H1 (cell line): ENCODE data around the gene USP36. TPM values are rescaled to one million over a fixed set of nuclear protein-coding genes. Genes with fewer than 3 reads are reported as not detected.

Experiments
- CTCF ChIA-PET: fragments of 300-600 bp; sonication (Branson Sonifier 250); formaldehyde crosslinking; loops from one replicate; lab custom pipeline; 2021; ENCODE audit not compliant: partially characterized antibody; lab: Charles Lee
- POLR2A ChIA-PET: fragments of 300-600 bp; sonication (Branson Sonifier 250); formaldehyde crosslinking; loops from one replicate; lab custom pipeline; 2021; ENCODE audit warnings: inconsistent platforms; ENCODE audit not compliant: partially characterized antibody; lab: Charles Lee
- DNase-seq, 2 experiments: peaks; one replicate each; pipeline versions ENCODE4 v3.0.0 to v3.0.0-alpha.2; 2010 to 2022; ENCODE audit warnings: low spot score in 2 of 2, low read depth in 1 of 2, mixed read lengths in 1 of 2
- FAIRE-seq: peaks from 2 replicates; lab custom pipeline; 2011; peaks lifted over from hg19 to GRCh38; lab: Jason Lieb, UNC
- H2AFZ ChIP-seq: 2 replicates; pipeline ENCODE4 v1.8.1; 2012; ENCODE audit warnings: low read length, inconsistent platforms
- H2AK5ac ChIP-seq: 2 replicates; pipeline ENCODE4 v1.6.1; 2013; ENCODE audit warnings: low read depth, low read length
- H2BK120ac ChIP-seq: replicated peaks from 2 replicates; pipeline ENCODE3; 2013; ENCODE audit warnings: low read depth, low read length, inconsistent platforms
- H2BK12ac ChIP-seq: 2 replicates; pipeline ENCODE4 v1.6.1; 2013; ENCODE audit warnings: low read depth, low read length
- H2BK15ac ChIP-seq: 2 replicates; pipeline ENCODE4 v1.6.1; 2013; ENCODE audit warnings: low read length
- H2BK20ac ChIP-seq: 2 replicates; pipeline ENCODE4 v1.6.1; 2013; ENCODE audit warnings: low read length
- H2BK5ac ChIP-seq: 2 replicates; pipeline ENCODE4 v1.6.1; 2013; ENCODE audit warnings: low read depth, low read length
- H3K14ac ChIP-seq: 2 replicates; pipeline ENCODE4 v1.6.1; 2013; ENCODE audit warnings: inconsistent platforms; ENCODE audit not compliant: insufficient read length
- H3K18ac ChIP-seq: 2 replicates; pipeline ENCODE4 v1.6.1; 2013; ENCODE audit warnings: low read length; ENCODE audit errors: extremely low read depth
- H3K23ac ChIP-seq: 2 replicates; pipeline ENCODE4 v1.6.1; 2013; ENCODE audit warnings: inconsistent platforms; ENCODE audit not compliant: insufficient read length
- H3K23me2 ChIP-seq: 2 replicates; pipeline ENCODE4 v1.6.1; 2013; ENCODE audit warnings: low read depth, low read length
- H3K27ac ChIP-seq: 2 replicates; pipeline ENCODE4 v1.6.1; 2011; ENCODE audit warnings: low read depth, low read length, inconsistent platforms
- H3K27me3 ChIP-seq, 4 experiments: replicated peaks in 1 of 4; 1 replicate in 1 of 4; 2 replicates in 3 of 4; pipeline versions ENCODE4 v1.6.1 to v1.8.1; 2011 to 2013; ENCODE audit warnings: low read length in 3 of 4, mild to moderate bottlenecking in 3 of 4, inconsistent platforms in 2 of 4, mixed read lengths in 2 of 4, moderate library complexity in 1 of 4; ENCODE audit not compliant: control insufficient read depth in 3 of 4, insufficient read depth in 3 of 4; ENCODE audit errors: extremely low read depth in 1 of 4
- H3K36me3 ChIP-seq, 4 experiments: 2 replicates each; pipeline versions ENCODE4 v1.6.1 to v1.8.1; 2011 to 2013; ENCODE audit warnings: mild to moderate bottlenecking in 4 of 4, low read length in 3 of 4, moderate library complexity in 2 of 4, control low read depth in 1 of 4, inconsistent platforms in 1 of 4; ENCODE audit not compliant: insufficient read depth in 4 of 4, control insufficient read depth in 2 of 4
- H3K4ac ChIP-seq: replicated peaks from 2 replicates; pipeline ENCODE3; 2013; ENCODE audit warnings: low read length, low read depth, mixed read lengths, inconsistent platforms; ENCODE audit not compliant: insufficient read length
- H3K4me1 ChIP-seq, 4 experiments: replicated peaks in 1 of 4; 1 replicate in 1 of 4; 2 replicates in 3 of 4; pipeline versions ENCODE4 v1.6.1 to v1.8.1; 2011 to 2013; ENCODE audit warnings: low read length in 3 of 4, inconsistent platforms in 2 of 4, mixed read lengths in 1 of 4; ENCODE audit not compliant: insufficient read depth in 4 of 4, control insufficient read depth in 3 of 4
- H3K4me2 ChIP-seq, 2 experiments: 2 replicates each; pipeline versions ENCODE4 v1.6.1 to v1.8.1; 2011 to 2013; ENCODE audit warnings: low read depth in 2 of 2, low read length in 2 of 2, control low read depth in 1 of 2, inconsistent platforms in 1 of 2, mild to moderate bottlenecking in 1 of 2; ENCODE audit not compliant: insufficient read depth in 1 of 2
- H3K4me3 ChIP-seq, 4 experiments: fragments of 200-600, 300-600 bp in 1 of 4; sonication (generic), shearing (Covaris generic), sonication (Bioruptor Twin) in 1 of 4; 2 replicates each; pipeline versions ENCODE4 v1.5.1 to v1.8.1; 2011 to 2016; ENCODE audit warnings: low read length in 4 of 4, low read depth in 3 of 4, control low read depth in 2 of 4, inconsistent platforms in 2 of 4, mild to moderate bottlenecking in 2 of 4, mixed read lengths in 1 of 4, moderate library complexity in 1 of 4; ENCODE audit not compliant: insufficient read depth in 2 of 4; ENCODE audit errors: extremely low read depth in 1 of 4
- H3K56ac ChIP-seq: replicated peaks from 2 replicates; pipeline ENCODE3; 2013; ENCODE audit warnings: low read depth, mild to moderate bottlenecking, mixed read lengths, low read length, inconsistent platforms; ENCODE audit not compliant: insufficient read length
- H3K79me1 ChIP-seq: 2 replicates; pipeline ENCODE4 v1.6.1; 2013; ENCODE audit warnings: low read depth, low read length, control low read depth
- H3K79me2 ChIP-seq, 2 experiments: 2 replicates each; pipeline versions ENCODE4 v1.6.1 to v1.8.1; 2012 to 2013; ENCODE audit warnings: low read length in 2 of 2, mild to moderate bottlenecking in 2 of 2, inconsistent platforms in 1 of 2; ENCODE audit not compliant: insufficient read depth in 2 of 2, control insufficient read depth in 1 of 2
- H3K9ac ChIP-seq, 4 experiments: replicated peaks in 1 of 4; 1 replicate in 1 of 4; 2 replicates in 3 of 4; pipeline versions ENCODE4 v1.6.1 to v1.8.1; 2011 to 2013; ENCODE audit warnings: low read depth in 3 of 4, low read length in 3 of 4, control low read depth in 2 of 4, mild to moderate bottlenecking in 2 of 4, moderate library complexity in 2 of 4, inconsistent platforms in 1 of 4; ENCODE audit errors: extremely low read depth in 1 of 4
- H3K9me3 ChIP-seq, 2 experiments: 2 replicates each; pipeline versions ENCODE4 v1.6.1 to v1.8.1; 2012 to 2013; ENCODE audit warnings: mild to moderate bottlenecking in 2 of 2, moderate library complexity in 2 of 2, control low read depth in 1 of 2, inconsistent platforms in 1 of 2, low read depth in 1 of 2, low read length in 1 of 2, mixed read lengths in 1 of 2; ENCODE audit not compliant: insufficient read depth in 2 of 2
- H4K20me1 ChIP-seq, 2 experiments: replicated peaks in 1 of 2; 2 replicates each; pipeline versions ENCODE3 to v1.8.1; 2011 to 2013; ENCODE audit warnings: inconsistent platforms in 2 of 2, low read length in 2 of 2, mild to moderate bottlenecking in 1 of 2; ENCODE audit not compliant: insufficient read depth in 2 of 2, control insufficient read depth in 1 of 2
- H4K5ac ChIP-seq: 2 replicates; pipeline ENCODE4 v1.6.1; 2013; ENCODE audit warnings: low read length, low read depth, mixed read lengths, inconsistent platforms; ENCODE audit not compliant: insufficient read length
- H4K8ac ChIP-seq: 2 replicates; pipeline ENCODE4 v1.8.0; 2013; ENCODE audit warnings: mild to moderate bottlenecking, moderate library complexity, low read length, inconsistent platforms; ENCODE audit not compliant: insufficient read depth; ENCODE audit errors: extremely low read depth
- H4K91ac ChIP-seq: replicated peaks from 2 replicates; pipeline ENCODE3; 2013; ENCODE audit warnings: low read length, mixed read lengths, inconsistent platforms; ENCODE audit not compliant: insufficient read length
- BACH1 ChIP-seq: IDR thresholded peaks from 2 replicates; pipeline ENCODE4 v1.6.1; 2012; ENCODE audit warnings: low read length, improper control_type of control experiment
- CBX5 ChIP-seq: fragments of 300-800, 300-1000 bp; sonication (generic); IDR thresholded peaks from 2 replicates; pipeline ENCODE4 v1.7.1; 2016; ENCODE audit warnings: antibody characterized with exemption, low read length, low read depth
- E2F6 ChIP-seq: IDR thresholded peaks from 2 replicates; pipeline ENCODE4 v1.6.1; 2012; ENCODE audit warnings: inconsistent platforms
- NRF1 ChIP-seq: IDR thresholded peaks from 2 replicates; pipeline ENCODE4 v1.6.1; 2011; ENCODE audit warnings: mild to moderate bottlenecking, low read depth, low read length, improper control_type of control experiment
- PHF8 ChIP-seq: fragments of 200-600 bp; sonication (generic); conservative IDR thresholded peaks from 2 replicates; pipeline ENCODE4 v1.7.1; 2012; ENCODE audit warnings: low read depth, mild to moderate bottlenecking, inconsistent platforms, low read length, moderate library complexity
- RNF2 ChIP-seq: fragments of 200-900, 300-1000 bp; sonication (generic); IDR thresholded peaks from 2 replicates; pipeline ENCODE4 v1.7.1; 2016; ENCODE audit warnings: borderline replicate concordance, low read depth, mild to moderate bottlenecking, antibody characterized with exemption, low read length; ENCODE audit not compliant: poor library complexity, severe bottlenecking; ENCODE audit errors: missing control alignments
- SUZ12 ChIP-seq: fragments of 200-600 bp; sonication (generic); IDR thresholded peaks from 2 replicates; pipeline ENCODE4 v1.6.1; 2012; ENCODE audit warnings: mild to moderate bottlenecking, inconsistent platforms, low read length, moderate library complexity, mixed read lengths
- TEAD4 ChIP-seq: IDR thresholded peaks from 2 replicates; pipeline ENCODE4 v1.6.1; 2012; ENCODE audit warnings: low read depth, low read length, inconsistent platforms, mixed read lengths
- USF2 ChIP-seq: IDR thresholded peaks from 2 replicates; pipeline ENCODE4 v1.6.1; 2011; ENCODE audit warnings: low read length, improper control_type of control experiment
- WGBS, 2 experiments: shearing (Covaris generic) in 1 of 2; methylation state at CpG; one replicate each; pipeline versions ENCODE4 v1.1.6 to v1.1.7; 2013 to 2015; ENCODE audit warnings: low lambda C conversion rate in 2 of 2, mixed read lengths in 2 of 2, inconsistent platforms in 1 of 2, low coverage in 1 of 2, missing lambda C conversion rate in 1 of 2; ENCODE audit not compliant: insufficient replicate concordance in 2 of 2, insufficient coverage in 1 of 2, insufficient read length in 1 of 2; ENCODE audit errors: extremely low coverage in 1 of 2, missing lambda C conversion rate in 1 of 2; 5-methylcytosine and 5-hydroxymethylcytosine counted together
- polyA plus RNA-seq, 7 experiments: library from polyadenylated mRNA; depleted of rRNA in 3 of 7; stranded (reverse) in 5 of 7; unstranded in 2 of 7; fragments of >200 nt in 5 of 7; fragments of 200-250 nt in 2 of 7; gene quantifications; 1 replicate in 5 of 7; 2 replicates in 1 of 7; 4 replicates in 1 of 7; pipeline versions ENCODE4 v1.2.1 to v1.2.3, GENCODE V29; 2011 to 2013; ENCODE audit warnings: missing spikeins in 2 of 7, mixed read lengths in 2 of 7
- total RNA-seq: library from RNA; stranded (reverse); fragmentation: NEBNext Ultra II Directional; extraction: Animal tissue kit (Norgen Biotek cat#: 25700); gene quantifications from 2 replicates; pipeline ENCODE4 v1.2.1, GENCODE V29; 2021

Gene USP36
- total and polyA plus RNA-seq, 2 of the 8 experiments (the other 6 are each of a cell fraction or from before 2014, with no cell fraction given) = 40.7 to 67.7 TPM

GRCh38 chr17:78831688-78832540 lies 8.7 kb downstream of the USP36 start:
- no peak overlapping the region for H3K23ac ChIP-seq
- H3K4me1 ChIP-seq = no peaks in the 10 kb centered on the region
- no peak overlapping the region for H3K56ac ChIP-seq
- no peak overlapping the region for H2BK12ac ChIP-seq
- H4K8ac ChIP-seq = no peak overlapping the region; the same call in 1 of the 2 replicates
- no peak overlapping the region for H3K9ac ChIP-seq
- H2AK5ac ChIP-seq = no peak overlapping the region
- H2BK5ac ChIP-seq = no peak overlapping the region
- H3K14ac ChIP-seq = no peak overlapping the region
- CTCF ChIA-PET = interaction anchor here (2.7 kb wide), 1 partner anchor 9 kb away, joined by 14 read pairs; no protein-coding TSS in a partner anchor
- H3K4me2 ChIP-seq = no peak overlapping the region
- no peak overlapping the region for H3K18ac ChIP-seq
- no peak for FAIRE-seq
- H2BK20ac ChIP-seq = no peak overlapping the region
- H3K23me2 ChIP-seq = no peaks in the 10 kb centered on the region
- peaks cover 3 to 13% of the 10 kb centered on the region in 2 experiments; a peak in 2 of 4 replicates for H3K79me2 ChIP-seq
- H3K79me1 ChIP-seq = peaks cover 3% of the 10 kb centered on the region; the same call in 1 of the 2 replicates
- no peak overlapping the region for H2BK15ac ChIP-seq
- no peak overlapping the region for H3K27ac ChIP-seq
- peaks cover 3 to 21% of the 10 kb centered on the region in 2 experiments for H4K20me1 ChIP-seq
- whole genome bisulfite sequencing, 2 experiments = 93% methylated on average over 15 of the region's 15 CpGs; no CpG with 5 or more reads in 1 of the 2 experiments
- H4K5ac ChIP-seq = no peak overlapping the region
- H2AFZ ChIP-seq = no peak overlapping the region
- TF ChIP-seq USF2 = no peak
- no peak for TF ChIP-seq SUZ12
- no peak for TF ChIP-seq NRF1
- no peak for TF ChIP-seq E2F6
- TF ChIP-seq TEAD4 = no peak
- no peak for TF ChIP-seq RNF2
- TF ChIP-seq BACH1 = no peak
- TF ChIP-seq CBX5 = no peak
- no peak for TF ChIP-seq PHF8
- H2BK120ac ChIP-seq = no peak overlapping the region
- POLR2A ChIA-PET = interaction anchor here (0.6 to 1.3 kb wide), 4 partner anchors 8 to 350 kb away, joined by 3 to 9 read pairs (median 4); partner anchors contain the start of gene USP36
- peaks cover 41 to 82% (median 72%) of the 10 kb centered on the region in 4 experiments for H3K36me3 ChIP-seq
- no peaks in the 10 kb centered on the region for H3K27me3 ChIP-seq
- no peak overlapping the region for H4K91ac ChIP-seq
- no peak overlapping the region for H3K4me3 ChIP-seq
- DNase-seq = no peak
- H3K4ac ChIP-seq = no peak overlapping the region
- H3K9me3 ChIP-seq = no peaks in the 10 kb centered on the region
